ENCODE measurements around the gene LRRC8B. TPM values are rescaled to one million over a fixed set of nuclear protein-coding genes. Genes with fewer than 3 reads are reported as not detected.
A peak's percentile ranks its signal among the peaks of the same experiment; 100 is the strongest.
"Not testable (repeated sequence)": the region's sequence is repeated elsewhere in the genome, so short reads cannot be mapped to it uniquely, and the experiment has no call there.

The LRRC8B gene
- total RNA-seq, 1 donor from 2014 or later, result 62.3 TPM

- Mint-ChIP-seq H3K36me3 (ENCODE audit: low read depth) (peaks cover 2% of the 10 kb centered on the region), H3K4me1 (ENCODE audit: low read depth) (no peaks in the 10 kb centered on the region), H3K4me3 (no peak overlapping the region), H3K27ac (no peak overlapping the region), H3K9me3 (peaks cover 5% of the 10 kb centered on the region), H3K27me3 (ENCODE audit: insufficient read depth) (peaks cover 20% of the 10 kb centered on the region)
- DNase-seq (ENCODE audit: low spot score), result no peak
- intact Hi-C loops (cut with micrococcal nuclease), result no loop called here
These were observed 20.9 kb upstream of the LRRC8B start for GRCh38 chr1:89503690-89504089.

- DNase-seq (ENCODE audit: low spot score); H3K27me3 Mint-ChIP-seq (ENCODE audit: insufficient read depth); intact Hi-C loops (cut with micrococcal nuclease); H3K4me3 Mint-ChIP-seq; H3K27ac Mint-ChIP-seq; H3K36me3 Mint-ChIP-seq (ENCODE audit: low read depth): not testable (repeated sequence)
- Mint-ChIP-seq H3K9me3 (peaks cover 13% of the 10 kb centered on the region), H3K4me1 (ENCODE audit: low read depth) (peaks cover 11% of the 10 kb centered on the region)
These were observed 14.6 kb upstream of the LRRC8B start for GRCh38 chr1:89510061-89510460.

GRCh38 chr1:89512996-89513720 lies 11.5 kb upstream of the LRRC8B start:
- intact Hi-C loops (cut with micrococcal nuclease), result no loop called here

GRCh38 chr1:89516055-89516454 lies 8.6 kb upstream of the LRRC8B start:
- Mint-ChIP-seq H3K4me1 (ENCODE audit: low read depth) (peaks cover 39% of the 10 kb centered on the region), H3K4me3 (no peak overlapping the region), H3K27ac (no peak overlapping the region), H3K9me3 (peaks cover 4% of the 10 kb centered on the region), H3K36me3 (ENCODE audit: low read depth) (no peaks in the 10 kb centered on the region), H3K27me3 (ENCODE audit: insufficient read depth) (peaks cover 3% of the 10 kb centered on the region)
- intact Hi-C loops (cut with micrococcal nuclease), result loop anchor here (1.0 kb wide), 2 partner anchors 28 to 203 kb away; no protein-coding TSS in a partner anchor
- no peak for DNase-seq (ENCODE audit: low spot score)

More at GRCh38 chr1:89512996-89513720, 11.5 kb upstream of the LRRC8B start:
- Mint-ChIP-seq H3K9me3 (peaks cover 10% of the 10 kb centered on the region), H3K4me1 (ENCODE audit: low read depth) (peaks cover 29% of the 10 kb centered on the region), H3K4me3 (no peak overlapping the region), H3K27me3 (ENCODE audit: insufficient read depth) (peaks cover 3% of the 10 kb centered on the region), H3K36me3 (ENCODE audit: low read depth) (no peaks in the 10 kb centered on the region), H3K27ac (no peak overlapping the region)
- DNase-seq (ENCODE audit: low spot score), result no peak

- Mint-ChIP-seq H3K36me3 (ENCODE audit: low read depth) (no peaks in the 10 kb centered on the region), H3K27ac (no peak overlapping the region)
These were observed 6.4 kb upstream of the LRRC8B start for GRCh38 chr1:89518221-89518631.

GRCh38 chr1:89519779-89520358 lies 4.8 kb upstream of the LRRC8B start:
- DNase-seq (ENCODE audit: low spot score), result no peak
- no peak overlapping the region for H3K27ac Mint-ChIP-seq

More at GRCh38 chr1:89518221-89518631, 6.4 kb upstream of the LRRC8B start:
- intact Hi-C loops (cut with micrococcal nuclease), result no loop called here
- H3K4me3 Mint-ChIP-seq, result no peak overlapping the region
- H3K4me1 Mint-ChIP-seq (ENCODE audit: low read depth), result peaks cover 42% of the 10 kb centered on the region
- DNase-seq (ENCODE audit: low spot score), result no peak
- H3K27me3 Mint-ChIP-seq (ENCODE audit: insufficient read depth), result peaks cover 3% of the 10 kb centered on the region
- peaks cover 10% of the 10 kb centered on the region for H3K9me3 Mint-ChIP-seq

GRCh38 chr1:89521977-89522376 lies 2.7 kb upstream of the LRRC8B start:
- not testable (repeated sequence) for DNase-seq (ENCODE audit: low spot score); H3K27ac Mint-ChIP-seq; H3K36me3 Mint-ChIP-seq (ENCODE audit: low read depth); H3K9me3 Mint-ChIP-seq; H3K27me3 Mint-ChIP-seq (ENCODE audit: insufficient read depth); H3K4me3 Mint-ChIP-seq
- intact Hi-C loops (cut with micrococcal nuclease), result loop anchor here (5.0 kb wide), 1 partner anchor 35 kb away; no protein-coding TSS in a partner anchor
- peaks cover 37% of the 10 kb centered on the region for H3K4me1 Mint-ChIP-seq (ENCODE audit: low read depth)

More at GRCh38 chr1:89519779-89520358, 4.8 kb upstream of the LRRC8B start:
- Mint-ChIP-seq H3K4me3 (no peak overlapping the region), H3K36me3 (ENCODE audit: low read depth) (no peaks in the 10 kb centered on the region), H3K27me3 (ENCODE audit: insufficient read depth) (peaks cover 1% of the 10 kb centered on the region), H3K4me1 (ENCODE audit: low read depth) (peaks cover 48% of the 10 kb centered on the region), H3K9me3 (peaks cover 10% of the 10 kb centered on the region)
- intact Hi-C loops (cut with micrococcal nuclease), result loop anchor here (1.0 to 5.0 kb wide), 3 partner anchors 37 to 79 kb away; no protein-coding TSS in a partner anchor

GRCh38 chr1:89523572-89524368 lies 859 bp upstream of the LRRC8B start:
- H3K9me3 Mint-ChIP-seq, result peaks cover 10% of the 10 kb centered on the region
- DNase-seq (ENCODE audit: low spot score), result no peak
- intact Hi-C loops (cut with micrococcal nuclease), result loop anchor here (1.0 to 5.0 kb wide), 9 partner anchors 22 to 258 kb away; no protein-coding TSS in a partner anchor
- H3K27me3 Mint-ChIP-seq (ENCODE audit: insufficient read depth), result no peaks in the 10 kb centered on the region
- H3K4me3 Mint-ChIP-seq, result no peak overlapping the region
- no peak overlapping the region for H3K27ac Mint-ChIP-seq
- peaks cover 30% of the 10 kb centered on the region for H3K4me1 Mint-ChIP-seq (ENCODE audit: low read depth)
- H3K36me3 Mint-ChIP-seq (ENCODE audit: low read depth), result peaks cover 2% of the 10 kb centered on the region

GRCh38 chr1:89525169-89525855 lies 683 bp downstream of the LRRC8B start:
- peaks cover 10% of the 10 kb centered on the region for H3K9me3 Mint-ChIP-seq
- H3K27me3 Mint-ChIP-seq (ENCODE audit: insufficient read depth), result no peaks in the 10 kb centered on the region
- DNase-seq (ENCODE audit: low spot score), result peak; percentile 24
- H3K36me3 Mint-ChIP-seq (ENCODE audit: low read depth), result peaks cover 10% of the 10 kb centered on the region
- peaks cover 37% of the 10 kb centered on the region for H3K4me1 Mint-ChIP-seq (ENCODE audit: low read depth)
- H3K27ac Mint-ChIP-seq, result no peak overlapping the region
- intact Hi-C loops (cut with micrococcal nuclease), result loop anchor here (2.0 kb wide), 2 partner anchors 43 to 77 kb away; no protein-coding TSS in a partner anchor
- no peak overlapping the region for H3K4me3 Mint-ChIP-seq

GRCh38 chr1:89527256-89527655 lies 2.6 kb downstream of the LRRC8B start:
- no peak for DNase-seq (ENCODE audit: low spot score)
- Mint-ChIP-seq H3K9me3 (peaks cover 8% of the 10 kb centered on the region), H3K27ac (no peak overlapping the region), H3K4me3 (no peak overlapping the region), H3K36me3 (ENCODE audit: low read depth) (peaks cover 26% of the 10 kb centered on the region), H3K4me1 (ENCODE audit: low read depth) (peaks cover 50% of the 10 kb centered on the region), H3K27me3 (ENCODE audit: insufficient read depth) (no peaks in the 10 kb centered on the region)
- intact Hi-C loops (cut with micrococcal nuclease), result no loop called here

- intact Hi-C loops (cut with micrococcal nuclease), result loop anchor here (1.0 kb wide), 1 partner anchor 8 kb away; no protein-coding TSS in a partner anchor
- H3K27me3 Mint-ChIP-seq (ENCODE audit: insufficient read depth), result no peaks in the 10 kb centered on the region
- H3K27ac Mint-ChIP-seq, result no peak overlapping the region
- DNase-seq (ENCODE audit: low spot score), result no peak
- no peak overlapping the region for H3K4me3 Mint-ChIP-seq
- H3K4me1 Mint-ChIP-seq (ENCODE audit: low read depth), result peaks cover 51% of the 10 kb centered on the region
- H3K9me3 Mint-ChIP-seq, result peaks cover 2% of the 10 kb centered on the region
- peaks cover 32% of the 10 kb centered on the region for H3K36me3 Mint-ChIP-seq (ENCODE audit: low read depth)
These were observed 3.2 kb downstream of the LRRC8B start for GRCh38 chr1:89527750-89528381.

- intact Hi-C loops (cut with micrococcal nuclease), result loop anchor here (1.0 kb wide), 1 partner anchor 8 kb away; no protein-coding TSS in a partner anchor
- Mint-ChIP-seq H3K27me3 (ENCODE audit: insufficient read depth) (no peaks in the 10 kb centered on the region), H3K9me3 (no peaks in the 10 kb centered on the region), H3K4me1 (ENCODE audit: low read depth) (peaks cover 51% of the 10 kb centered on the region), H3K4me3 (no peak overlapping the region), H3K36me3 (ENCODE audit: low read depth) (peaks cover 37% of the 10 kb centered on the region), H3K27ac (no peak overlapping the region)
- DNase-seq (ENCODE audit: low spot score), result no peak
These were observed 3.8 kb downstream of the LRRC8B start for GRCh38 chr1:89528382-89528780.

All from activated T-helper 1 cell treated with anti-CD3 and anti-CD28 coated beads, Interleukin-12 subunit alpha, Interleukin-12 subunit beta, Interleukin-2, Interleukin-4 antibody, amounts not matched to agents 30 ng/mL and 10 ng/mL and 1 ng/mL, durations not matched to agents 14 hours and 24 hours and 36 hours (primary cell).